ENCODE results near the gene SMNDC1.

SMNDC1 gene

DNA sequence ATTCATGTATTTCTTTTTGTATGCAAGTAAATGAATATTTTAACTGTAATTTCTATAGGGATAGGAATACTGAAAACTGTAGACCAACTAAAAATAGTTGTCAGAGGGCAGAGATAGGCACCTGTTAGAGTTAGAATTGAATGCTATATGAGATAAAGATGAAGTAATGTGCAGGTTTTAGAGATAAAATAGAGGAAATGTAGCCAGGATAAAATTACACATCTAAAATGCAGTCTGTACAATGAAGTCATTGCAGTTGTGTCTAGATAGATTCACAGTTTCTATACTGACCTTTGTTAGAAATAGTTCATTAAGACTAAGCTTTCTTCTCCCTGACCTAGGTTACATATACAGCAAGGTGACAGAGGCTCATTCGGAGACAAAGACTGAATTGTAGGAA lies 46.2 kb downstream of the SMNDC1 start:
- TF ChIP-seq, protein P1, sequence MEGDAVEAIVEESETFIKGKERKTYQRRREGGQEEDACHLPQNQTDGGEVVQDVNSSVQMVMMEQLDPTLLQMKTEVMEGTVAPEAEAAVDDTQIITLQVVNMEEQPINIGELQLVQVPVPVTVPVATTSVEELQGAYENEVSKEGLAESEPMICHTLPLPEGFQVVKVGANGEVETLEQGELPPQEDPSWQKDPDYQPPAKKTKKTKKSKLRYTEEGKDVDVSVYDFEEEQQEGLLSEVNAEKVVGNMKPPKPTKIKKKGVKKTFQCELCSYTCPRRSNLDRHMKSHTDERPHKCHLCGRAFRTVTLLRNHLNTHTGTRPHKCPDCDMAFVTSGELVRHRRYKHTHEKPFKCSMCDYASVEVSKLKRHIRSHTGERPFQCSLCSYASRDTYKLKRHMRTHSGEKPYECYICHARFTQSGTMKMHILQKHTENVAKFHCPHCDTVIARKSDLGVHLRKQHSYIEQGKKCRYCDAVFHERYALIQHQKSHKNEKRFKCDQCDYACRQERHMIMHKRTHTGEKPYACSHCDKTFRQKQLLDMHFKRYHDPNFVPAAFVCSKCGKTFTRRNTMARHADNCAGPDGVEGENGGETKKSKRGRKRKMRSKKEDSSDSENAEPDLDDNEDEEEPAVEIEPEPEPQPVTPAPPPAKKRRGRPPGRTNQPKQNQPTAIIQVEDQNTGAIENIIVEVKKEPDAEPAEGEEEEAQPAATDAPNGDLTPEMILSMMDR (IDR thresholded peaks at IDR 0.05), result no peak

DNA sequence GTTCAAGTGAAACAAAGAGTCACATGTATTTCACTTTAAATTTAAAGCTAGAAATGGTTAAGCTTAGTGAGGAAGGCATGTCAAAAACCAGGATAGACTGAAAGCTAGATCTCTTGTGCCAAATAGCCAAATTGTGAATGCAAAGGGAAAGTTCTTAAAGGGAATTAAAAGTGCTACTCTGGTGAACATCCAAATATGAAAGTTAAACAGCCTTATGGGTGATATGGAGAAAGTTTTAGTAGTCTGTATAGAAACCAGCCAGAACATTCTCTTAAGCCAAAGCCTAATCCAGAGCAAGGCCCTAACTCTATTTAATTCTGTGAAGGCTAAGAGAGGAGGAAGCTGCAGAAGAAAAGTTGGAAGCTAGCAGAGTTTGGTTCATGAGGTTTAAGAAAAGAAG lies 50.3 kb downstream of the SMNDC1 start:
- TF ChIP-seq, protein P1 (IDR thresholded peaks at IDR 0.05), result no peak

DNA sequence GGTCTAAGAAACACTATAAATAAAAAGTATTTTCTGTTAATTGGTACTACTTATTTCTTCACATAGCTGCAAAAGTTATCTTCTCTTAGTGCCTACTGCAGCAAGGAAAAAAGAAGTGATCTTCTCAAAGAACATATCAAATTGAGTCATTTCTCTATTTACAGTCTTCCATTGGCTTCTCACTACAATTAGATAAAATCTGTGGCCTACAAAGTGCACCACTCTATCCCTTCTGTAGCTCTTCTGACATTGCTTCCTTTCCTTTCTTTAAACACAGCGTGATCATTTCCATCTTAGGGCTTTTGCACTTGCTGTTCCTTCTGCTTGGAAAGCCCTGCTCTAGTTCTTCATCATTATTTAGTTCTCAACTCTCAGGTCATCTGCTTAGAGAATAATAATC lies 52.6 kb downstream of the SMNDC1 start:
- TF ChIP-seq, protein P1 (IDR thresholded peaks at IDR 0.05), result no peak

DNA sequence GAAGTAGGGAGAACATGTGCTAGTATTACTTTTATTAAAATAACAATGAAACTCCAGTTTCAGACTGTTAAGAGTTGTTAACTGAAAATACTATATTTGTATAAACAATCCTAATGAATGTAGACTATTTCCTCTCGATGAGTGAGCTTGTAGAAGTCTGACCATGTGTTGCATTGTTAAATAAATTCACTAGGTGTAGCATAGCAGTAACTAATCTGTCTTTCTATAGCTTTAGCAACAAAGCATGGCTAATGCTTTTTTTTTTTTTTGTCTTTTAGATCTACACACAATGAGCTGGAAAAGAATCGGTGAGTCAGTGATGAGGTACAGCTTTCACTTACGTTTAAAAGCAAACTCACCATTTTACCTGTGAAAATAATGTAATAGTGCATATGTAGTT lies 60.2 kb downstream of the SMNDC1 start:
- TF ChIP-seq, protein P1 (IDR thresholded peaks at IDR 0.05), result no peak

DNA sequence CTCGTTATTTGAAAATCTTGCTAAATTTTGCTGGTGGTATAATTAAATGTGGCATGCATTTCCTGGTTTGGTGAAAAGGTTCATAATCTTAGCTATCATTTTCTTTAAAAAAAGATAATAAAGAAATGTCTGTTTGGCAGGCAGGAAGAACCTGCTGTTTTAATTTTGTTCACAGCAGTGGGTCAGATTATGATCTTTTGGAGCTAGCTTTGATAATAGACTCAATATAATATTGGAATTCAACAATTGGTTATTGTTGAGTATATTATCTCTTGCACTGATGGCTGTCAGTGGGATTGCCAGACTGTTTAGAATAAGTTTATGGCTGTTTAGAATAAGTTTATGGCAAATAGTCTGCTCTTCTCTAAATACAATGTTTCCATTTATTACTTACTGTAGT lies 62.2 kb downstream of the SMNDC1 start:
- TF ChIP-seq, protein P1 (IDR thresholded peaks at IDR 0.05), result no peak

DNA sequence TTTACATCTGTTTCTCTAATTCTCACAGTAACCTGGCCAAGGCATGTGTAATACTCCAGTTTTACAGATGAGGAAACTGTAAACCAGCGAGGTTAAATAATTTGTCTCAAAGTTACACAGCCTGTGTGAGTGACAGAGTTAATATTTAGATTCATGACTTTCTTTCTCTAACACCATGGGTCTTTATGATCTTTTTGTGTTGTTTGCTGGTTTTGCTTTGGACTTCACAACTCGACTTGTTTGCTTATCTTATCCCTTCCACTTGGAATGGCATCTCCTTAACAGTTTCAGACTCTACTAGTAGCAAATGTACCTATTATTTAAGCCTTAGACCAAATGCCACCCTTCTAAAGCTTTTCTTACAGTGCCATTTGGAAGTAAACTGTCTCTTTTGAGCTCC lies 62.9 kb downstream of the SMNDC1 start:
- TF ChIP-seq, protein P1 (IDR thresholded peaks at IDR 0.05), result no peak

DNA sequence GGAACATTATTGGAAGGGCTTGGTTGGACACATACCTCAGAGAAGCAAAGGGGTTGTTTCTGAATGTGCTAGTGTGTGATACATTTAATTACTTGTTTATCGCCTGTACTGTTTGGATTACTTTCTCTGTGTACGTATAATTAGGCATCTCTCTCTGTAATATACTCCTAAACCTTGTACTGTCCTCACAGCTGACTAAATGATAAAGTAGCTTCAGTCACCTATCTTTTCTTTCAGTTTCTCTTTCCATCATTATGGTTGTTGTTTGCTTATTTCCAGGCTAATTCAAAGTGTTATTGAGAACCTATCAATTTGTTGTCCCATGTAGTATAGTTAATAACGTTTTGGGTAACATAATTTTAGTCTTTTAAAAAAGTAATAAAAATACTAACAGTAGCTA lies 63.3 kb downstream of the SMNDC1 start:
- TF ChIP-seq, protein P1 (IDR thresholded peaks at IDR 0.05), result no peak
